ENCODE measurements around the gene DCAF4. TPM values are rescaled to one million over a fixed set of nuclear protein-coding genes. Genes with fewer than 3 reads are reported as not detected.

DCAF4 gene, protein sequence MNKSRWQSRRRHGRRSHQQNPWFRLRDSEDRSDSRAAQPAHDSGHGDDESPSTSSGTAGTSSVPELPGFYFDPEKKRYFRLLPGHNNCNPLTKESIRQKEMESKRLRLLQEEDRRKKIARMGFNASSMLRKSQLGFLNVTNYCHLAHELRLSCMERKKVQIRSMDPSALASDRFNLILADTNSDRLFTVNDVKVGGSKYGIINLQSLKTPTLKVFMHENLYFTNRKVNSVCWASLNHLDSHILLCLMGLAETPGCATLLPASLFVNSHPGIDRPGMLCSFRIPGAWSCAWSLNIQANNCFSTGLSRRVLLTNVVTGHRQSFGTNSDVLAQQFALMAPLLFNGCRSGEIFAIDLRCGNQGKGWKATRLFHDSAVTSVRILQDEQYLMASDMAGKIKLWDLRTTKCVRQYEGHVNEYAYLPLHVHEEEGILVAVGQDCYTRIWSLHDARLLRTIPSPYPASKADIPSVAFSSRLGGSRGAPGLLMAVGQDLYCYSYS
- total RNA-seq, result 10.1 and 12.9 TPM in 2 replicates

GRCh38 chr14:72926292-72927028 lies at the start of gene DCAF4:
TSS of gene DCAF4 (plus strand) at chr14:72926464. CDS start at chr14:72937979, 11,515 bp downstream.

GRCh38 chr14:72893636-72894322 lies 32.5 kb upstream of the DCAF4 start, which contains the start of gene DPF3:
TSS of gene DPF3 (minus strand) at chr14:72894101. CDS start at chr14:72894088, 13 bp downstream.

Other genes with a start within 250 kb of the DCAF4 start
- gene DPF3, start 32.4 kb upstream of the DCAF4 start, total RNA-seq, result 1.3 and 2.4 TPM in 2 replicates
- gene ZFYVE1, start 100.6 kb downstream of the DCAF4 start, total RNA-seq, result 14.6 and 19.6 TPM in 2 replicates
- gene RBM25, start 132.1 kb downstream of the DCAF4 start, total RNA-seq, result 23.6 and 24.7 TPM in 2 replicates
- gene PSEN1, start 210.0 kb downstream of the DCAF4 start, total RNA-seq, result 41.5 and 52.1 TPM in 2 replicates

Measured in smooth muscle cell of bladder (primary cell).